Activated effector memory CD4-positive, alpha-beta T cell treated with Interleukin-2 at 50 U/mL for 16 hours (primary cell): ENCODE measurements around the gene EIF4EBP2.

Experiments used
- DNase-seq: peaks from one replicate; pipeline ENCODE4 v3.0.0-alpha.2; 2020

EIF4EBP2 gene

DNA sequence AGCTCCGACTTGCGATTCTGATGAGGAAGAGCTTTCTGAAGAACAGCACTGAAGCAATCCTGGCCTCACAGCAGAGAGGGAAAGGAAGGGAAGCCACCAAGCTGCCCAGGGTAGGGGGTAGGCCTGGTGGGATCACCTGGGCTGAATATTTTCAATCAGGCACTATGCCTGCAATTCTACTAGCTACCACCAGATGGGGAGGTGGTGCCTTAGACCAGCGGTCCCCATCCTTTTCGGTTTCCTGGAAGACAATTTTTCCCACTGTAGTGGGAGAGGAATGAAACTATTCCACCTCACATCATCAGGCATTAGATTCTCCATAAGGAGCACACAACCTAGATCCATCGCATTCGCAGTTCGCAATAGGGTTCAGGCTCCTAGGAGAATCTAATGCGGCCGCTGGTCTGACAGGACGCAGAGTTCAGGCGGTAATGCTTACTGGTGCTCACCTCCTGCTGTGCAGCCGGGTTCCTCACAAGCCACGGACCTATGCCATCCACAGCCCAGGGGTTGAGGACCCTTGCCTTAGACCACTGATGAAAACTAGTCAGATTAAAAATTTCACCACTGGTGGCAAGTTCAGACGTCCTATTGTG, 24.3 kb upstream of the EIF4EBP2 start:
- DNase-seq, result no peak

DNA sequence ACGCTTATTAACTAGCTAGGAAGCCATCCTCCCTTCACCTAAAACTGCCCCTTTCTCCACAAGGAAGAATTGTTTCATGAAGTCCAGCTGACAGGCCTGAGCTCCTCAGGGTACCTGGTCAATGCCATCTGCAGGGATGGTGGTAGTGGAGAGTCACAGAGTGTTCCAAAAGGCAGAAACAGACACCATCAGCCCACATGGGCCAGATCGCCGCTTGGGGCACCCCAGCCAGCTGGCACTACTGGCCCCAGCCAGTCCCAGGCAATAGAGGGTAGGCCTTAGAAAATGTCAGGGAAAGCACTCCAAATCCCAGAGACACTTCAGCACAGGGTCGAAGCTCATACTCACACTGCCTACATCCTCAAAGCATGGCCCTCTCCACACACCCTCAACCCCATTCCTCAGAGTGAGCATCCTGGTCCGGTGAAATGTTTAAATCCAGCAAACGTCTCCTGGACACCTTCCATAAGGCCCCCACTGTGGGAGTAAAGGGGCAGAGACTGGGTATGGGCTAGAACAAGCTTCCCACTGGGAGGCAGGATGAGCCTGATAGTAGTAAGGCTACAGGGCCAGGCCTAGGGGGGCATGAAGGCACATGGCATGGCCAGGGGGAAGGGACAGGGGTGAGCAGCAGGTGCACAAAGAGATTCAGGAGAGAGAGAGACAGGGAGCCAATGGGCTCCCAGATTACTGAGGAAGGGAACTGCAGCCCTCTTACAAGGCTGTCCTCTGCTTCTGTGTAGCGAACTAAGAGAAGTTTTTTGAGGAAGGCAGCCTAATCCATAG, 23.4 kb upstream of the EIF4EBP2 start:
- DNase-seq, result no peak

DNA sequence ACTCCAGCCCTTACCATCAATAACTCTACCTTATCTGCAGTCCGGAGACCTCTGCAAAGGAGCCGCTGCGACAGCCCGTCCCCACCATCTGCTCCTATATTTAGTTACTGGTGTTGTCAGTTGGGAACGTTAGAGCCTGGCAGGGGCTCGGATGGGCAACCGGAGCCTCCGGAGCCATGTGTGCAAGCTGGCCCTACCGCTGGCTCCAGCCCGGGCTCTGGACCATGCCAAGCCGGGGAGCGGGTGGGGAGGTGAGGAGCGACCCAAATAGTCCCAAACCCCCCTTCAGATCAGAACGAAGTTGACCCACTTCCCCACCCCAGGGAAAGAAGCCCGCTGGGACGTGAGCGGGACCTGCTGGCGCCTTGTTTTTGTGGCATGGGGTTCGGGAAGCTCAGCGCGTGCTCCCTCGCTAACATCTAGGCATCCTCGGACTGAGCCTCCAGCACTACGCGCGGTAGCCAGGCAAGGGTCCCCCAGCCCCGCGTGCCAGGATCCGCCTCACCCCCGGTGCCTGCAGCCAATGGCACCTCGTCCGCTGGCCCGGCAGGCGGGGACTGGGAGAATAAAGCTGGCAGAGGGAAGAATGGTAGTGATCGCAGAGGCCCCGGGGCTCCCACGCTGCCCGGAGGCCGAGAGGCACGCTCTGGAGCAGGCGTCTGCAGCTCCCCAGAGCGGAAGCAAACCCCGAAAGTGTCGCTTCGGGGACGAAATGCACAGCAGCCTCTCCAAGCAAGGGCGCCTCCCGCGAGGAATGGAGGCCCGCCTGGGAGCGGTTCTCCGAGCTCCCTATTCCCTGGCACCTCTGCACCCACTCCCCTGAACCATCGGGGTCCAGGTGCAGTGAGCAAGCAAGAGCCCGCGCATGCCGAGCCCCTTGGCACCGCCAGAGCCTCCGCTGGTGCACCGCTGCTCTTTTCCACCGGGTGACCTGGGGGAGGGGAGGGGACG, 22.2 kb upstream of the EIF4EBP2 start:
- DNase-seq, result peak; percentile 5

- DNase-seq, result no peak
Observed at GRCh38 chr10:70391654-70392053, 12.3 kb upstream of the EIF4EBP2 start.

- no peak for DNase-seq
Observed at GRCh38 chr10:70396140-70396539, 7.8 kb upstream of the EIF4EBP2 start.

DNA sequence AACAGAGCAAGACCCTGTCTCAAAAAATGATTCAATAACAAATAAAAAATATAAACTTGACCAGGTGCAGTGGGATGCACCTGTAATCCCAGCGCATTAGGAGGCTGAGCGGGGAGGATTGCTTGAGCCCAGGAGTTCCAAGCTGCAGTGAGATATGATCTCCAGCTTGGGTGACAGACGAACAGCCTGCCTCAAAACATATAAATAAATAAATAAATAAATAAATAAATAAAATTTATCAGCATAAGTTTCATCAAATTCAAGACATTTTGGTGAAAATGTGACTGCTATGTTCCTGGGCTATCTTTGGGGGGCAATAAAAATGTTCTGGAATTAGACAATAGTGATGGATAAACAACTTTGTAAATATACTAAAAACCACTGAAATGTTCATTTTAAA, 4.8 kb upstream of the EIF4EBP2 start:
- no peak for DNase-seq

DNA sequence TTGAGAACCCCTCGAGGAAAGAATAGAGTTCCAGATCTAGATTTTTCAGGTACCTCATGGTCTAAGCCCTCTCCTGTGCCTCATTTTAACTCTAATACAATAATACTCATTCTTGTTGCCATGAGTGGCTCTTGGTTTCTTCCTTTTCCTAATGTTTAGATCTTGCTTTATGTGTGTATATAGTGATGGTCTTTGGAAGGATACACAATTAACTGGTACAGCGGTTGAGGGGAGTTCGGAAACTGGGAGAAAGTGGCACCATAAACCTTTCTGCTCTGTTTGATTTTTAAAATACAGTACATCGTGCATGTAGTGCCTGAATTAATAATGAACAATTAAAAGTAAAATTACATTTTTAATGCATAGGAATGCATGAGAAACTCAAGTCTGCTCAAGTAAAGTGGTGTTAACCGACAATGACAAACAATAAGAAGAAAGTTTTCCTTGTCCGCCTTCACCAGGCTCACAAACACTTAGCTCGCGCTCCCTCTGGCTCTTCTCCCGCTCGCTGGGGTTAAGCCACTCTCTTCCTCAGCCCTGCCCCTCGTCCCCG, 386 bp upstream of the EIF4EBP2 start:
- DNase-seq, result no peak

DNA sequence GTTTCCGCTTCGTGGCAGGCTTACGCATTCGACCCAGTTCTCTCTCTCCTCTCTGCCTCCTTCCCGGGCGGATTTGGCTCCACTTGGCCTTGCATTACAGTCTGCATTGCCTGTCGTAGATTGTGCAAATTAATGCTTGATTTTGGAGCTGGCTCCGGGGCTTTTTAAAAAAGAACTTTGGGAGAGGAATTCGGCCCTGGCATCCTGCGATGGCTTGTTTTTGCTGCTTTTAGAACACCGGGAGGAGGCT, 767 bp downstream of the EIF4EBP2 start:
- no peak for DNase-seq

DNA sequence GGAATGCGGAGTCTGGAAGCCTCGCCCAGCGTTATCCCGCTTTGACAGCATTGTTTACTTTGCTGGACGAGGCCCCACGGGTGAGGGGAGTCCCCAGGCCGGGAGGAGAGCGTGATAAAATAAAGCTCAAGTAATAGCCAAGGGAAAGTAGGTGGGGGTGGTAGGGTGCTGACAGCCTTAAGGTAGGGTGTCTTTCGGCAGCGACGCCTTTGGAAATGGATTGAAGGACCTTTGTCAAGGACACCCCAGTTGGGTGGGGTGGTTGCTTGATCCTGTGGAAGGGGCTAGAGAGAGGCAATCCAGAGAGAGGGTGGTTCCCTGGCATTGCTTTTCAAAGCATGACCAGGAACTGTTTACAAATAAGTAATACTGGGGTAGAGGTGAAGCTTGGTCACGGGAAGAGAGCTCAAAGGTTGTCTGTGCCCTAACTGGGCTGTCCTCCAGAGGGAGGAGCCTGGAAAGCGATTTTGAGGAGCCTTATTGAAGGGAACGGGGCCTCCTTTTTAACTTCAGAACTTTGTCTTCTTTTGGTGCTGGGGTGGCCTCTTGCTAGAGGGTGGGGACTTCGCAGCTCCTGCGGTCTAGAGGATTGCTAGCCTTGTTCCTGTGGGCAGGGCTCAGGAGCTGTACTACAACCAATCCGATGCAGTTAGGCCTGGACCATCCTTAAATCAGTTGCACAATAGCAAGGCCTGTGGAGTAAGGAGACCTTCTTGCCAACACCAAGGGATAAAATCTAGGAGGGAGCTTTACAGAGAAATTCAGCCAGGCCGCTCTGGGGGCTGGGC, 1.3 kb downstream of the EIF4EBP2 start:
- peak; percentile 8 for DNase-seq

GRCh38 chr10:70409772-70410171, 5.8 kb downstream of the EIF4EBP2 start:
- no peak for DNase-seq

- no peak for DNase-seq
Observed at GRCh38 chr10:70410608-70411007, 6.7 kb downstream of the EIF4EBP2 start.

- no peak for DNase-seq
Observed at GRCh38 chr10:70412356-70412755, 8.4 kb downstream of the EIF4EBP2 start.

DNA sequence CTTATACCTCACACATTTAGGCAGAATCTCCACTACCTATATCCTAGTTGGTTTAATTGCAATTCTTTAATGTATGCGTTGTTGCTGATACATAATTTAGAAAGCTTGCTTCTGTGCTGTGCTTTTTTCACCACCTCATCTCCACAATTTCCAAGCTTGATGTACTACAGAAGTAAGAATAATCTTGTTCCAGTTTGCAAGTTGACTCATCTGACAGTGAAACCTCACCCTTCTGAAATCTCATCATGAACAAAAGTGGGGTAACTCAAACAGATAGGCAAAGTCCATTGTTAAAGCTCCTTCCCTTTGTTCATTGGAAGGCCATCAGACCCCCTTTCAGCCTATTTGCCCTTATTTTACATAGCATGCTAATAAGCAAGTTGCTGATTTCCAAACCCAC, 13.6 kb downstream of the EIF4EBP2 start:
- no peak for DNase-seq

DNA sequence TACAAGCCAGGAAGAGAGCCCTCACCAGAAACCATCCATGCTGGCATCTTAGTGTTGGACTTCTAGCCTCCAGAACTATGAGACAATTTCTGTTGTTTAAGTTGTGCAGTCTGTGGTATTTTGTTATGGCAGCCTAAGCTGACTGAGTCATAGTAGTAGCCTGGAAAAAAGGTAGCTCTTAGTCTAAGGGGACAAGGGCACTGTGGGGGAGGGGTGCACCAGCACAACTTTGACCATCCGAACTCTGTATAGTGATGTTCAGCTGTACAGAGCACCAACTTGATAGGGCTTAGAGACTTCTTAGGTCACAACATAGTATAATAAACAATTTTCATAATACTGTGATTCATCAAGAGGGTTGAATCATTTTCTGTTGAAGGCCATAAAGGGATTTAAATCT, 14.3 kb downstream of the EIF4EBP2 start:
- DNase-seq, result no peak

GRCh38 chr10:70418713-70419112, 14.8 kb downstream of the EIF4EBP2 start:
- DNase-seq, result no peak

- DNase-seq, result no peak
Observed at GRCh38 chr10:70424320-70424719, 20.4 kb downstream of the EIF4EBP2 start.

- DNase-seq, result no peak
Observed at GRCh38 chr10:70425096-70425495, 21.2 kb downstream of the EIF4EBP2 start.

DNA sequence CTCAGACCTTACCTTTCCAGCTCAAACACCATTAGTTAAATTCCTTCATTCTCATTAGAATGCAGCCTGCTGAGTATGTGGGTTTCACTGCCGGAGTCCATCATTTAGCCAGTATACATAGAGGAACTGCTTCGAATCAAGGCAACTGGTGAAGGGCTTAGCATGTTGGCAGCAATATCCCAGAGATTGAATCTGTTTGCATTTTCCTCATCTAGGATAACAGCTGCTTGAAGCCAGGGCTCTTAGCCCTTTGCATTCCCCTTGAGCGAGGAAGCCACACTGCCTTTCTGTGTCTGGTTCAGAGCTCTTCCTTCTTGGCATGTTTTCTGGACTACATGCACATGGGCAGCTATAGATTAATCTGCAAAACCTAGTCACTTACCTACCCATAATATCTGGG, 22.9 kb downstream of the EIF4EBP2 start:
- no peak for DNase-seq

GRCh38 chr10:70430493-70431445, 26.8 kb downstream of the EIF4EBP2 start:
- DNase-seq, result no peak

- no peak for DNase-seq
Observed at GRCh38 chr10:70432101-70432500, 28.2 kb downstream of the EIF4EBP2 start.

DNA sequence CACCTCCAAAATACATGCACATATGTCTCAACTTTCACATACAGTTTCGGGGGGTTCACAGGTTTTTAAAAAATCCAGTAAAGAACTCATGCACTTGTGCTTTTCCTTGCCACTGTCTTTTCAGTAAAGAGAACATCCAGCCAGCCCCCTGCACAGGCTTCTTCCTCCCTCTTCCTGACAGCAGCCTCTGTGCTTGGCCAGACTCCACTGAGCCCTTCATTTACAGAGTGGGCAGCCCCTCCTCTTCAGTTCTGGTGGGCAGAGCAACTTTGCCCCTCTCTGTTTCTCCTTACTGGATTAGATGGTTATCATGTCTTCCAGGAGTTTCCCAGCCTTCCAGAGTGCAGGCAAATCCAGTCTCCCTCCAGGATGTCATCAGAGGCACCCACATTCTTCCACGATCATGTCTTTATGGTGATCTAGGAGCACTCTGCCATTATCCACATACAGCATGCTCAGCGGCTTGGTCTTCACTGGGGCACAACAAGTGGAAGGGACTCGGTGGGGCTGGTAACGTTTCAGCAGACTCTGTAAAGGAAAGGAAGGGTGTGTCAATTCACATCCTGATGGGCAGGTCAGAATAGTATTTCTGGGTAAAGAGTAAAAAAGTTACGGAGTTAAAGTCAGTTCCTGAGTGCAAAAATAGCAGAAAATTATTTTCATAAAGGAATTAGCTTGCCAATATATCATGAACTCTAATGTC, 28.8 kb downstream of the EIF4EBP2 start:
- no peak for DNase-seq
